HG03060 (cell line): ENCODE measurements around the gene ASIC3.

Experiments
- ATAC-seq: cut with Tn5 transposase; IDR thresholded peaks from one replicate; pipeline ENCODE4 v1.9.1; 2021; ENCODE audit warnings: low read depth, moderate number of reproducible peaks; ENCODE audit not compliant: unreplicated experiment

The ASIC3 gene

GRCh38 chr7:151056666-151057505, 8.6 kb downstream of the ASIC3 start:
- ATAC-seq: no peak

GRCh38 chr7:151057506-151057988, 9.2 kb downstream of the ASIC3 start, which contains the start of gene CDK5:
Gene CDK5, minus strand, starts transcription at chr7:151057897. Its CDS starts 49 bp downstream, at chr7:151057848.
- ATAC-seq: peak; percentile 17

- peak; percentile 77 for ATAC-seq
Observed at GRCh38 chr7:151057989-151058780, 9.9 kb downstream of the ASIC3 start.

- no peak for ATAC-seq
Observed at GRCh38 chr7:151058781-151059366, 10.5 kb downstream of the ASIC3 start.

GRCh38 chr7:151059367-151060112, 11.2 kb downstream of the ASIC3 start, which contains the start of gene SLC4A2:
Gene SLC4A2, plus strand, starts transcription at chr7:151059589. Its CDS starts 2,399 bp downstream, at chr7:151061988.
- no peak for ATAC-seq

- ATAC-seq: no peak
Observed at GRCh38 chr7:151060113-151060415, 11.7 kb downstream of the ASIC3 start.

- ATAC-seq: no peak
Observed at GRCh38 chr7:151060416-151061212, 12.3 kb downstream of the ASIC3 start.

- no peak for ATAC-seq
Observed at GRCh38 chr7:151061213-151062110, 13.1 kb downstream of the ASIC3 start.

GRCh38 chr7:151062111-151062398, 13.7 kb downstream of the ASIC3 start:
- ATAC-seq: no peak

GRCh38 chr7:151062399-151063211, 14.3 kb downstream of the ASIC3 start:
- no peak for ATAC-seq

- ATAC-seq: no peak
Observed at GRCh38 chr7:151063212-151063561, 14.9 kb downstream of the ASIC3 start.

GRCh38 chr7:151064454-151064853, 16.1 kb downstream of the ASIC3 start:
- ATAC-seq: no peak

- ATAC-seq: no peak
Observed at GRCh38 chr7:151064993-151065392, 16.7 kb downstream of the ASIC3 start.

- no peak for ATAC-seq
Observed at GRCh38 chr7:151065516-151065915, 17.2 kb downstream of the ASIC3 start.

GRCh38 chr7:151066273-151066974, 18.1 kb downstream of the ASIC3 start:
- no peak for ATAC-seq

GRCh38 chr7:151068069-151068773, 19.9 kb downstream of the ASIC3 start:
- no peak for ATAC-seq
